Epithelial cell of proximal tubule (primary cell): ENCODE results near the gene KCNJ6. TPM values are rescaled to one million over a fixed set of nuclear protein-coding genes. Genes with fewer than 3 reads are reported as not detected.

Source experiments
- DNase-seq: peaks from one replicate; pipeline ENCODE4 v3.0.0-alpha.2; 2011; ENCODE audit warnings: low read depth
- H3K4me3 ChIP-seq: 2 replicates; pipeline ENCODE4 v1.5.1; 2011; ENCODE audit warnings: low read depth, mild to moderate bottlenecking, low read length
- CTCF ChIP-seq: conservative IDR thresholded peaks from 2 replicates; pipeline ENCODE4 v1.5.1; 2012; ENCODE audit warnings: low read depth, mild to moderate bottlenecking, low read length
- total RNA-seq: library from RNA; depleted of rRNA; stranded (reverse); fragments of >200 nt; gene quantifications from 2 replicates; pipeline ENCODE4 v1.2.3, GENCODE V29; 2015

KCNJ6 gene
- total RNA-seq, 1 donor from 2014 or later, result under 0.01 TPM

GRCh38 chr21:37622755-37623154, 293.5 kb downstream of the KCNJ6 start:
- TF ChIP-seq CTCF, result no peak
- H3K4me3 ChIP-seq, result no peak overlapping the region
- no peak for DNase-seq

- TF ChIP-seq CTCF, result no peak
- DNase-seq, result no peak
- no peak overlapping the region for H3K4me3 ChIP-seq
Observed at GRCh38 chr21:37620401-37620800, 295.9 kb downstream of the KCNJ6 start.

- TF ChIP-seq CTCF, result no peak
- DNase-seq, result no peak
- H3K4me3 ChIP-seq, result no peak overlapping the region
Observed at GRCh38 chr21:37619464-37619974, 296.7 kb downstream of the KCNJ6 start.

- no peak for DNase-seq
- no peak overlapping the region for H3K4me3 ChIP-seq
- TF ChIP-seq CTCF, result no peak
Observed at GRCh38 chr21:37618081-37618480, 298.2 kb downstream of the KCNJ6 start.

- no peak overlapping the region for H3K4me3 ChIP-seq
- DNase-seq, result no peak
- no peak for TF ChIP-seq CTCF
Observed at GRCh38 chr21:37615962-37616361, 300.3 kb downstream of the KCNJ6 start.

- no peak for DNase-seq
- no peak overlapping the region for H3K4me3 ChIP-seq
- TF ChIP-seq CTCF, result no peak
Observed at GRCh38 chr21:37614351-37614875, 301.8 kb downstream of the KCNJ6 start.

GRCh38 chr21:37607081-37607480, 309.2 kb downstream of the KCNJ6 start:
- no peak overlapping the region for H3K4me3 ChIP-seq
- TF ChIP-seq CTCF, result no peak
- DNase-seq, result no peak
